GM12872 (cell line): ENCODE measurements around the gene PLEKHH2.
A peak's percentile ranks its signal among the peaks of the same experiment; 100 is the strongest.

Experiments used
- CTCF ChIP-seq: IDR thresholded peaks from 3 replicates; pipeline ENCODE4 v1.5.1; 2011; ENCODE audit warnings: low read depth, mild to moderate bottlenecking, low read length, moderate library complexity; ENCODE audit not compliant: insufficient read depth

The PLEKHH2 gene

GRCh38 chr2:43637030-43637803 is at the start of gene PLEKHH2:
Gene PLEKHH2, plus strand, starts transcription at chr2:43637260. Its CDS starts 7,414 bp downstream, at chr2:43644674.
- TF ChIP-seq CTCF, result no peak

- no peak for TF ChIP-seq CTCF
Observed at GRCh38 chr2:43592443-43592842, 44.6 kb upstream of the PLEKHH2 start.

GRCh38 chr2:43593254-43593653 is 43.8 kb upstream of the PLEKHH2 start:
- no peak for TF ChIP-seq CTCF

- no peak for TF ChIP-seq CTCF
Observed at GRCh38 chr2:43594875-43595274, 42.2 kb upstream of the PLEKHH2 start.

GRCh38 chr2:43595603-43596412 is 41.3 kb upstream of the PLEKHH2 start, which contains the start of gene THADA:
Gene THADA, minus strand, starts transcription at chr2:43596038. Its CDS starts 3,646 bp downstream, at chr2:43592392.
- TF ChIP-seq CTCF, result no peak

- no peak for TF ChIP-seq CTCF
Observed at GRCh38 chr2:43604674-43605073, 32.4 kb upstream of the PLEKHH2 start.

GRCh38 chr2:43605079-43605655 is 31.9 kb upstream of the PLEKHH2 start:
- peak; percentile 51 for TF ChIP-seq CTCF
